GM12892 (cell line): ENCODE results near the gene SLC30A5.

Experiments
- POLR2A ChIP-seq: IDR thresholded peaks from 2 replicates; pipeline ENCODE4 v1.6.1; 2011; ENCODE audit warnings: low read depth, low read length, control low read depth
- POLR2AphosphoS5 ChIP-seq: IDR thresholded peaks from 2 replicates; pipeline ENCODE4 v1.6.1; 2011; ENCODE audit warnings: low read depth, low read length, control low read depth
- TAF1 ChIP-seq: IDR thresholded peaks from 2 replicates; pipeline ENCODE4 v1.6.1; 2011; ENCODE audit warnings: low read depth, mild to moderate bottlenecking, control low read depth, low read length, borderline replicate concordance

DNA sequence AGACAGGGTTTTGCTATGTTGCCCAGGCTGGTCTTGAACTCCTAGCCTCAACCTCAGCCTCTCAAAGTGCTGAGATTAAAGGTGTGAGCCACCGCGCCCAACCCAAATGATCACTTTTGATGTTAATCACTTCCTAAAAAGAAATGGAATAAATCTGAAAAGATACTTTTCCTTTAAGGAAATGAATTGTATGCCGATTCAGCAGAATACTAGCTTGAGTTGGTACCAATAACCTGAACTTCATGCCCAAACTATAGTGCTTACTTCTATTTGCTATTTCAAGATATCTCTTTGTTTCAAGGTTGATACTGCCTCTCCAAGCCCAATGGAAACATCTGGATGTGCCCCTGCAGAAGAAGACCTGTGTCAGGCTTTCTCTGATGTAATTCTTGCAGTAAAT is 77.2 kb downstream of the SLC30A5 start:
- TF ChIP-seq TAF1 (no peak), POLR2A (no peak), POLR2AphosphoS5 (no peak)
